ENCODE measurements around the gene SPNS2.

Gene SPNS2

GRCh38 chr17:4539025-4539424 is 40.3 kb downstream of the SPNS2 start:
- DNase-seq: no peak

GRCh38 chr17:4539576-4540223 is 41.0 kb downstream of the SPNS2 start:
- DNase-seq: no peak

- DNase-seq: no peak
These were observed 41.6 kb downstream of the SPNS2 start for GRCh38 chr17:4540224-4540651.

GRCh38 chr17:4540687-4541327 is 42.1 kb downstream of the SPNS2 start:
- DNase-seq: no peak

GRCh38 chr17:4541328-4542002 is 42.8 kb downstream of the SPNS2 start:
- no peak for DNase-seq

GRCh38 chr17:4542003-4542725 is 43.5 kb downstream of the SPNS2 start:
- DNase-seq: no peak

- no peak for DNase-seq
These were observed 44.1 kb downstream of the SPNS2 start for GRCh38 chr17:4542726-4543191.

GRCh38 chr17:4543557-4544026 is 44.9 kb downstream of the SPNS2 start:
- DNase-seq: no peak

- no peak for DNase-seq
These were observed 45.7 kb downstream of the SPNS2 start for GRCh38 chr17:4544135-4544950.

GRCh38 chr17:4544951-4545216 is 46.2 kb downstream of the SPNS2 start:
- no peak for DNase-seq

GRCh38 chr17:4545217-4545951 is 46.7 kb downstream of the SPNS2 start:
- no peak for DNase-seq

- DNase-seq: no peak
These were observed 48.6 kb downstream of the SPNS2 start for GRCh38 chr17:4547118-4547906.

- DNase-seq: no peak
These were observed 49.4 kb downstream of the SPNS2 start for GRCh38 chr17:4548061-4548461.

GRCh38 chr17:4548721-4549531 is 50.2 kb downstream of the SPNS2 start:
- peak; percentile 35 for DNase-seq

GRCh38 chr17:4549781-4550533 is 51.3 kb downstream of the SPNS2 start:
- no peak for DNase-seq

- no peak for DNase-seq
These were observed 51.9 kb downstream of the SPNS2 start for GRCh38 chr17:4550534-4551039.

- no peak for DNase-seq
These were observed 52.5 kb downstream of the SPNS2 start for GRCh38 chr17:4551141-4551540.

- no peak for DNase-seq
These were observed 53.3 kb downstream of the SPNS2 start for GRCh38 chr17:4551796-4552525.
